Measurements from ENCODE around the gene CCDC12.

The CCDC12 gene

GRCh38 chr3:47012342-47013230, 36.0 kb upstream of the CCDC12 start:
- H3K27ac ChIP-seq = peak overlapping the region; percentile 18; the same call in 1 of the 2 replicates
- POLR2A ChIA-PET (ENCODE audit: low non-redundant PET) = no interaction called here
- no peak for DNase-seq (ENCODE audit: low spot score)
- no peak for TF ChIP-seq CTCF (conservative IDR thresholded peaks at IDR 0.05; ENCODE audit: low read depth)
- CTCF ChIA-PET = no interaction called here

DNA sequence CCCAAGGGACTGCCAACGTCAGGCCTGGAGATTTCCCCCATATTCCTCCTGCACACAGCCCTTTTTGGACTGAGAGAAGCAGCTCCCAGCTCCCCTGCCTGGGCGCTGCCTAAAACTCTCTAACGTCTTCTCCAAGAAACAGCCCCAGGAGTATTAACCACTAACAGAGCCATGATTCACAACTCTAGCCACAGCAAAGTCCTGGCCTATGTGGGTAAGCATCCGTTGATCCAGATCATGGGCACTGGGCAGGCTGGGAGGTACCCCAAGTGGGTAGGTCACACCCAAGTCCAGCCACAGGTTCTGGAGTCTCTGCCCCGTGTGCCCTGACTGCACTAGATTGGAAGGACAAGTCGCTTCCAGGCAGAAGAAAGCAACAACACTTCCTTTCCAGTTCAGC, 34.8 kb upstream of the CCDC12 start:
- ChIA-PET CTCF (interaction anchor here (0.6 kb wide), 1 partner anchor 30 kb away, joined by 3 read pairs; no protein-coding TSS in a partner anchor), POLR2A (ENCODE audit: low non-redundant PET) (interaction anchor here (0.6 kb wide), 1 partner anchor 317 kb away, joined by 3 read pairs; no protein-coding TSS in a partner anchor)
- peak overlapping the region; percentile 83 for H3K27ac ChIP-seq
- DNase-seq (ENCODE audit: low spot score) = no peak
- TF ChIP-seq CTCF (conservative IDR thresholded peaks at IDR 0.05; ENCODE audit: low read depth) = no peak

GRCh38 chr3:47010910-47011309, 34.4 kb upstream of the CCDC12 start:
- DNase-seq (ENCODE audit: low spot score) = no peak
- POLR2A ChIA-PET (ENCODE audit: low non-redundant PET) = interaction anchor here (0.6 kb wide), 1 partner anchor 318 kb away, joined by 3 read pairs; no protein-coding TSS in a partner anchor
- TF ChIP-seq CTCF (conservative IDR thresholded peaks at IDR 0.05; ENCODE audit: low read depth) = no peak
- CTCF ChIA-PET = interaction anchor here (0.6 kb wide), 1 partner anchor 30 kb away, joined by 3 read pairs; no protein-coding TSS in a partner anchor
- peak overlapping the region; percentile 83 for H3K27ac ChIP-seq

DNA sequence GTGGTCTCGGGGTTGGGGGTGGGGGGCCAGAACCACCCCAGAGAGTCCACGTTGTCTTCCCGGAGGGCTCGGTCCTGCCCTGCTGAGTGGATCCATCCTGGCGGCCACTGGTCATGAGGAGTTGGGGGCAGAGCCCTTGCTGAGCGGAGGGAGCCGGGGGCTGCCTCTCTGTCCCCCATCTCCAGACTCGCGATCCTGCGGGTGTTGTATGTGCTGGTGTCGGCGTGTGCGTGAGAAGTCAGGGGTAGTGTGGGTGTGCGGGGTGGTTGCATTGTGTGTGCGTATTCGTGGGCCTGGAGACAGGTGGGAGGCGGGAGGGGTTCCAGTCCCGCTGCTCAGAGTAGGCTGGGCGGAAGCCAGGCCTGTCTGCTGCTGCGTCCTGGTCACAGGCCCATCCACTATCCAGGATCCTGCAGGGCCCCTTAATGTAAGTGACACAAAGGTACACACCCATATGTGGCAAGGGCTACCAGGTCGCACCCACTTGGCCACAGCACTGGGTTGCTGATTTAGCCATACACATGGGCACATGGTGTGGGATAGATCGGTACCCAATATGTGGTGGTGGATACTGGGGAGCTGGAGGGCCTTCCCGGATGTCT, 33.7 kb upstream of the CCDC12 start:
- ChIA-PET POLR2A (ENCODE audit: low non-redundant PET) (no interaction called here), CTCF (no interaction called here)
- peak overlapping the region; percentile 83 for H3K27ac ChIP-seq
- no peak for TF ChIP-seq CTCF (conservative IDR thresholded peaks at IDR 0.05; ENCODE audit: low read depth)
- no peak for DNase-seq (ENCODE audit: low spot score)

DNA sequence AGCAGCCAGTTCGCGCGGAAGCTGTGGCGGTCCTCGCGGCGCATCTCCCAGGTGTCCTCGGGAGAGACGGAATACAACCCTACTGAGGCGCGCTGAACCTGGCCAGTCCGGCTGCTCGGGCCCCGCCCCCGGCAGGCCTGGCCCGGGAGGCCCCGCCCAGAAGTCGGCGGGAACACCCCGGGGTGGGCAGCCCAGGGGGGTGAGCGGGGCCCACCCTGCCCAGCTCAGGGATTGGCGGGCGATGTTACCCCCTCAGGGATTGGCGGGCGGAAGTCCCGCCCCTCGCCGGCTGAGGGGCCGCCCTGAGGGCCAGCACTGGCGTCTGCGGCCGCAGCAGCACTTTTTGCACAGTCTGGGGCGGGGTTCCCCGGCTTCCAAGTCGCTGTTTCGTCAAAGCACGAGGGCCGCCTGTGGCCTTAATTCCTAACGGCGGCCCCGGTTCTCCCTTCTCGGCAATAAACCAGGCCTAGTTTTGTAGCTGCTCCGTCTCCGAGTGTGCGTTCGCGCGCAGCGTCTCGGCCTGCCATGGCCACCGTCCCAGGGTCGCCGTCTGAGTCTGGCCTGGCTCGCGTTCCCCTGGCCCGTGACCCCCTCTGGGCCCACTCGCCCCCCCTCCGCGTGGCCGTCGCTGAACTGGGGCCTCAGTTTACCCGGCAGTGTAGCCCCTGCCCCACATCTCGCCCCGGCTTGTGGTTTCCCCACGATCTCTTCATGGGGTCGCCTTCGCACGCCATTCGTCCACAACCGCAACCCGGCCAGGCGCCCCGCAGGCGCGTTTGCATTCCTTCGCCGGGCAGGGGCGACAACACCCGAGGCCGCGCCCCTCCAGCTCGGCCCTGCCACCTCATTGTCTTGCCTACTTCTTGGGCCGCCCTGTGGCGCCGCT, 32.9 kb upstream of the CCDC12 start:
- ChIA-PET POLR2A (ENCODE audit: low non-redundant PET) (no interaction called here), CTCF (interaction anchor here (1.0 kb wide), 1 partner anchor 11 kb away, joined by 4 read pairs; no protein-coding TSS in a partner anchor)
- no peak for TF ChIP-seq CTCF (conservative IDR thresholded peaks at IDR 0.05; ENCODE audit: low read depth)
- peak; percentile 79 for DNase-seq (ENCODE audit: low spot score)
- H3K27ac ChIP-seq = peak overlapping the region; percentile 83

GRCh38 chr3:47008851-47009224, 32.3 kb upstream of the CCDC12 start:
- ChIA-PET POLR2A (ENCODE audit: low non-redundant PET) (no interaction called here), CTCF (interaction anchor here (1.0 kb wide), 1 partner anchor 11 kb away, joined by 4 read pairs; no protein-coding TSS in a partner anchor)
- TF ChIP-seq CTCF (conservative IDR thresholded peaks at IDR 0.05; ENCODE audit: low read depth) = no peak
- H3K27ac ChIP-seq = peak overlapping the region; percentile 83
- DNase-seq (ENCODE audit: low spot score) = no peak

Measured in RWPE1 (cell line).